NCI-H2029 treated with DMSO at 0.1 percent for 48 hours (cell line): Measurements from ENCODE around the gene EHD4.

Source experiments
- DNase-seq: peaks from one replicate; lab custom pipeline; 2025; lab: John Stamatoyannopoulos, UW

Gene EHD4

DNA sequence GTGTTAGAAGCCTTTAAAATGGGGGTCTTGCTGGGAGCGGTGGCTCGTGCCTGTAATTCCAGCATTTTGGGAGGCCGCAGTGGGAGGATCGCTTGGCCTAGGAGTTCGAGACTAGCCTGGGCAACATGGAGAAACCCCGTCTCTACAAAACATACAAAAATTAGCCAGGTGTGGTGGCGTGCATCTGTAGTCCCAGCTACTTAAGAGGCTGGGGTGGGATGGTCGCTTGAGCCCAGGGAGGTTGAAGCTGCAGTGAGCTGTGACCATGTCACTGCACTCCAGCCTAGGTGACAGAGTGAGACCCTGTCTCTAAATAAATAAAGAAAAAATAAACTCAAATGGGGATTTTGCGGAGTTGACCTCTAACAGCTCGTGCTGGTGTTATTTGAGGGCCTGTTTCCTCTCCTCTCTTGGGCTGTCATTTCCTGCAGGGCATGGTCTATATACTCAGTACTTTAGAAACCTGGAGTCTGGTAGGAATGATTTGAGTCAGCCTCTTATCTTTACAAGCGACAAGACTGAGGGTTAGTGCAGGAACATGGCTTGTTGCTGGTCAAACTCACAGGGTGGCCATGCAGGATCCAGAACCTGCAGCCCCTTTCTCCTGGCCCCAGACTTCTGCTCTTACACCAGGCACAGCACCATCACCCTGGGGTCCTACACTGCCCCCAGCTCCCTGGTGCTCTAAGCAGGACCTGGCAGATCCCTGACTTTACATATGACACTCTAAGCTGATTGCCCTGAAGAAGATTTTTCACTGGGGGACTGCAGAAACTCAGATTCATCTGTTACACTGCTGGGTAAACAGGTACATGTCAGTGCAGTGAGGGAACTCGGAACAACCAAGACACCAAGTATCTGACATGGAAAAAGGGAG is 15.1 kb downstream of the EHD4 start:
- no peak for DNase-seq

DNA sequence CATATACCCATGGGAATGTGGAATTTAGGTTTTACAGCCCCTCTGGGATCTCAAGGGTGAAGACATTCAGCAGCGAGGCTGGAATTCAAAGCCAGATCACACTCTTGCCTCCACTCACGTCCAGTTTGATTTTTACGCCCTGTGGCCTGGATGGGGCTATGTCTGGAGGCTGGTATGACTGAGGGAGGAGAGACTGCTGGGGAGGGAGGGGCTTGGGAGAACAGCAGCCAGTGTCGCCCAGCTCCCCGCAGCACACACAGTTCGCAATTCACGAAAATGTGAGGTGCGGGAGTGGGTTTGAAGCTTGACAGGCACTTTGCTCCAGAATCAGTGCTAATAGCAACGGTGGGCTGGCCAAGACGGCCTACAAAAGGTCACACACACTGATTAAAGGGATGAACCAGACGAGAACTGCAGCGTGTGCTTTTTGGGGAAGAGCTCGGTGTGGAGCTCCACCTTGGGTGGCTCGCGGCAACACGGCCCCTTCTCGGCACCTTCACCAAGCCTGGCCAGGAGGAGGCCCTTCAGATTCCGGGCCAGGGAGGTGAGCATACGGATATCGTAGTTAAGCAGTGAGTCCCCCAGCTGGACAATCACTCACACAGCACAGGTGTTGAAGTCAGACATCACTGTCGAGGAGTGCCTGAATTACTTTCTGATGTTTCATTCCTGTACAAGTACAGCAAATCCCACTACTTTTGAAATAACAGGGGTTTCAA is 16.4 kb downstream of the EHD4 start:
- DNase-seq: no peak

DNA sequence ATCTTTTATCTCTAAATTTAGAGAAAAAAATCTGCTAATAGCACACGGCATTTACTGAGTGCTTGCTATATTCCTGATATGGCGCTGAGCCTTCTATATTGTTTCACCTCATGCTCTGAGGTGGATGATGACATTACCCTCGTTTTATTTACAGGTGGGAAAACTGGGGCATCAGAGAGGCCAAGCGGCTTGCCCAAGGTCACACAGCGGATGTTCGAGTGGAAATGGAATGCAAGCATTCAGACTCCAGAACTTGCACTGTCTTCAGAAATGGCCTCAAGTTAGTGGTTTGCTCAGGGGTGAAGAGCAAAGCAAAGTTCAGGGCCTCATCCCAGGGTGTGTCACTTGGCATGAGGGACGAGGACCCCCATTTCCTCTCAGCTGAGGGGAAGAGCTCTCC is 17.3 kb downstream of the EHD4 start:
- no peak for DNase-seq

DNA sequence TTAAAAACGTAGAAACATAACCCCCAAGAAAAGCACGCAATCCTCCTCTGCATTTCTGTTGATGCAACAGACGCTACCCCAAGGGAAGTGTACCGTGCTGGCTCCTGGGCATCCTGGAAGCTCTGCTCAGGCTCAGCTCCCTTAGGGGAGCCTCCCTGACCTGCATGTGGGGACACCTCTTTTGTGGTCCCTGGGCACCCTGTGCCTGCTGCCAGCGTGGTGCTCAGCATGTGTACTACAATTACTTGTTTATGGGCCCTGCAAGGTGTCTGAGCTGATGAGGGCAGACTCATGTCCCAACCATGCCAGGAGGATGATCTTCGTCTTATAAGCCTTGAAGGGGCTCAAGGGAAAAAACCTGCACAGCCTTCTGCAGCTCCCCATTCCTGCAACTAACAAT is 18.3 kb downstream of the EHD4 start:
- DNase-seq: no peak

DNA sequence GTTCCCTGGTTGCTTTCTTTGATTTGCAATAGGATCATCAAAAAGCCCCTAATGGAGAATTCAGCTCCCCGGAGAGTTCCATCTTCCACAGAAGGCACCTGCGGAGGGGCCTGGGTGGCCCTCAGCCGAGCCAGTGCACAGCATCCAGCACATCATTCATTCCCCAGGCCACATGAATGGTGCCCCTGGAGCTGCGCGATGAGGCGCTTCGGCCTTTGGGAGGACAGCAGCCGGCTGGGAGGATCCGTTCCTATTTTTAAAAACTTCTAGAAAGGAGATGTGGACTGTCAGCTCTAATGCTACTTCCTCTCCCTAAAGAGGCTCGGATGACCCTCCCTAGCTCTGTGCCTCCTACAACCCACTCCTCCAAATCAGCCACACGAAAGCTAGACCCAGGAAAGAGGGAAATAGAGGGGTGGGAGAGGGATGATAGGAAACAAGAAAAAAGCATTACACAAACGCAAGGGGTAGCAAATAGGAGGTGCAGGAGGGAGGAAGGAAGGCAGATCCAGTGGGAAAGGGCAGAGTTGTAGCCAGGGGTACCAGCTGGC is 20.3 kb downstream of the EHD4 start:
- no peak for DNase-seq

DNA sequence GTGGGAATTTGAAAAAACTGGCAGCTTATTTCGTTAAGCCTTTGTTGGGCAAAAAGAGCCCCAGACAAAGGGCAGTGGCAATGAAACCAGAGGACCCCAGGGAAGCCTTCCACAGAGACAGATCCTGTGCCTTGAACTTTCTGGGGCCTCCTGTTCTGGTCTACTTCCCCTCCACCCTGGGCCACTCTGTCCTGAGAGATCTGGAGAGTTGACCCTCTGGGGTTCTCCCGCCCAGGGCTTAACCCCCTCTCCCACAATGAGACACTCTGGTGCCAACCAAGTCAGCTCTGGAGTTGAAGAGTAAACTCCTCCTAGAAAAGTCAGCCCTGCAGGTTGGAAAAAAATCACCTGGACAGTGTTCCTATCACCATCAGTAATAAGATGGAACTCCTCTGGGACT is 20.8 kb downstream of the EHD4 start:
- no peak for DNase-seq

DNA sequence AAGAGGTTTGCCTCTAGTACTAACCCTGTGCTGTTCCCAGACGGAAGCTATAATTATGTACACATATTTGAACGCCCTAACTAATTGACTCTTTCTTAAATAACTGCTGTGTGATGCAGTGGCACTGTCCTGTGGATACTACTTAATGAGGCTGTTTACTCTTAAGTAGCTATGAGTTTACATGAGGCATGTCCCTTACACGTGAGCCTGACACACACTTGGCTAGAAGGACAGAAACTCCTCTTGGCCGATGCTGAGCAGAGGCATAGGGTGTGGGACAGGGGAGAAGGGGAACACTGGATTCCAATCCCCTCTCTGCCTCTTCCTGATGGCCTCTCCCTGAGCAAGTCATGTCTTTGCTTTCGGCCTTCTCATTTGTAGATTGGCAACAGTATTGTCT is 21.9 kb downstream of the EHD4 start:
- no peak for DNase-seq

DNA sequence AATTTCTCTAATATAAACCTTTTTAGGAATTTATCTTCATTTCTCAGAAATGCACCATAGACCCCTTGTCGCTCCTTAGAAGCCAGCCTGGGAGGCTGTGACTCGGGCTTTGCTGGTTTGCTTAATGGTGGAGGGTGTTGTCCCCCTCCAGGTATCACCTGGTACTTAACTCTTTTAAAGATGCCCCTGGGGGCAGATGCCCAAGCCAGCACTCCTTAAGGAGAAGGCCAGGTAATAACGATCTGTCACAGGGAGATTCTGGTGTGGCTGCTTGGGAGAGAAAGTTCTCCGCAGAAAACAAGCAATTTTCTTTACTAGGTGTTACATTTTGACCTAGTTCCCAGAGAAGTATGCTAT is 22.3 kb downstream of the EHD4 start:
- no peak for DNase-seq

DNA sequence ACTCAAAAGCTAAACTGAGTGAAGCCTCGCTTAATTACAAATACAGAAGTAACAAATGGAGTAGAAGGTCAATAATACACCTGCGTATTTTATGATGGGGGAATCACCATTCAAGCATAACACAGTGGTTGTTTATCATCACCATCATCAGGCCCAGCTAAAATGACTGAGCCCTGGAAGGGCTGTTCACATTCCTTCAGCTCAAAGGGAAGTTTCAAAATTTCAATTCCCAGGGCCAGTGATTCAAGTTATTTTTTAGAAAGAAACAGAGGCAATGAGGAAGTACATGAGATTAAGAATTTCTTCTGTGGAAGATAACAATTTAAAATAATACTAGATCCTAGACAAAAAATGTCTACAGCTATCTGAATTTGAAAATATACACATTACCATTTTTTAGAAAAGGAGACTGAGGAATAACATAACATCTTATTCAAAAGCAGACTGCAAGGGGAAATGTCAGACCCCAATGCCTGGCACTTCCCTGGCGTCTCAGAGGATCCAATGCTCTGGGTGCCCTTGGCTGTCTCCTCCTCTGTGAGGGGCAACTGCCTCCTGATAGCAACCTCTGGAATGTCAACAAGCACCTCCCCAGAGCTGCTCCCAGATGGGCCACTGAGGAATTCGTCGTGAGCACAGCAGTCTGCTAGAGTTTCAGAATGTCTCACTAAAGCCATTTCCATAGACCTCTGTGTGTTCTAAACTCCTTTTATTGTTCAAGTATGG is 22.8 kb downstream of the EHD4 start:
- DNase-seq: no peak

DNA sequence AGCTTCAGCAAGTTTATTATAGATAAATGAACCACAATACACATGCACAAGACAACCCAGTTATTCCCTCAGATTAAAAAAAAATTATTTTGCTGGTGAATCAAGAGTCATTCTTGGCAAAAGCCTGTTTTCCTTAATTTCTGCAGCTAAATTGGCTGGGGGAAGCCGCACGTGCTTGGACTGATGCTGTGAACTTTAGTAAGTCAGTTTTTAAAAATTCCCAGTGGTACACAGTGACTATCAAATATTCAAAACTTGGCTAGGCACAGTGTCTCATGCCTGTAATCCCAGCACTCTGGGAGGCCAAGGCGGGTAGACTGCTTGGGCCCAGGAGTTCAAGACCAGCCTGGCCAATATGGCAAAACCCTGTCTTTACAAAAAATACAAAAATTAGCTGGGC is 23.9 kb downstream of the EHD4 start:
- DNase-seq: no peak

DNA sequence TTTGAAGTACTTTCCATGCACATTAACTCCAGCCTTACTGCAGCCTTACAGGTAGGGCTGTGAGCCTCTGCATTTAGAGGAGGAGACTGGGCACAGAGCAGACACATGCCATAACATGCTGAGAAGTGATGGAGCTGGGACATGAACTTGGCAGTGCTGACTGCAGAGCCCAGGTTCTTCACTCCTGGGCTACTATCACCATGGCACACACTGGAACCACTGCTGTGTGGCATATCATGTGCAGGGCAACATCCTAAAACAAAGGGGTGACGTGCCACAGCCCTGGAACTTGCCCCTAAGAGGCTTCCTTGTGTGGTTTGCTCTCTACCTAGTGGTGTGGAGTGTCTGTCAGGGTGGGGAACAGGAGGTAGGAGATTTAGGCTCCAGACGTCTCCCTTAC is 25.4 kb downstream of the EHD4 start:
- no peak for DNase-seq

DNA sequence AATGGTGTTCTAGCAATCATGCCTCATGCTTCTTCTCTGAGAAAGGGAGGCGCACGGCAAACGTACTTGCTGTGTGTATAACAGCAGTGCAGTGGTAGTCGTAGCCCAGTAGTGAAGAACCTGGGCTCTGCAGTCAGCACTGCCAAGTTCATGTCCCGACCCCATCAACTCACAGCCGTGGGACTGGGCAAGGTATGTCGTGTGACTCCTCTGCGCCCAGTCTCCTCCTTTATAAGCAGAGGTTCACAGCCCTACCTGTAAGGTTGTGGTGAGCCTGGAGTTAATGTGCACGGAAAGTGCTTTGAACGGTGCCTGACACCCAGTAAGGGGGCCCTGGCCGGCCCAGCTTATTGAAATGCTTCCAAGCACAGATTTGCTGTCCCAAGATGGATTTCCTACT is 26.6 kb downstream of the EHD4 start:
- DNase-seq: no peak

DNA sequence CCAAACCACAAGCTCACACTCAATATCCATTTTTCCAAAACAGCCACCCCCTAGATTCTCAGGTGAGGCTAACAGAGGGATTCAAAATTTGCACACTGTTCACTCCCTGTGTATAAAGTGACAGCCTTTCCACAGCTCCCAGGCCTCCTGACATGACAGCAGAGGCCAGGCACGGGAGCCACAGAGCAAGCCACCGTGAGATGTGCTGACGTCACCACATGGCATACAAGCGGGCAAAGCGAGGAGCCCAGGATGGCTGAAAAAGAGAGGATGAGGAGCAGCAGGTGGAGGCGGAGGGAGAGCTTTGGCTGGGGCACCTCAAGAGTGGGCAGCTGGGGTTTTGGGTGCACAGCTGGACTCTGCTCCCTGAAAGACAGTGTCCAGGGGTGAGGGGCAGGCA is 27.1 kb downstream of the EHD4 start:
- no peak for DNase-seq

DNA sequence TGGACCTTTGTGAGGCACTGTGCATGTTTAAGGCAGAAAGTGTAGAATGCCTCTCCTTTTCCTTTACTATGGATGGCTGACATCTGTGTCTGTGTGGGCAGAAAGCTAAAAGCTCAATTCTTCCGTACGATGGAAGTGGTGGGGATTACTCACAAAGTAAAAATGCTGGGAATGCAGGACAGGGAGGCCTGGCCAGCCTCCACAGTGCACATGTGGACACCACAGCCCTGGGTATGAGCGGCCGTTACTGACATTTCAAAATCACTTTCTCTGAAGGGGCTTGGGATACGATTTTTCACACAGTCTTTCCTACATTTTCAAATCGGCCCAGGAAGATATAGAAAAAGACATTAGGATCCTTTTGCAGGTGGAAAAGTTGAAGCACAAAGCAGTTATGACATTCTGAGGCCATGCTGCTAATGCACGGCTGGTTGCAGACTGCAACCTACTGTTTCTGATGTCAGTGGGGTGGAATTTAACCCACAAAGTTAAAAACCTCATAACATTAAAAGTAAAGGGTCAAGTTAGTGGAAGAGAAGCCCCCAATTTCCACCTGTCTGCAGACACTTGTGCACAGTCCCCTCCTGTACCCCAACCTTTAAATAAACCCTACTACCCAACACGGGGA is 27.9 kb downstream of the EHD4 start:
- DNase-seq: no peak

DNA sequence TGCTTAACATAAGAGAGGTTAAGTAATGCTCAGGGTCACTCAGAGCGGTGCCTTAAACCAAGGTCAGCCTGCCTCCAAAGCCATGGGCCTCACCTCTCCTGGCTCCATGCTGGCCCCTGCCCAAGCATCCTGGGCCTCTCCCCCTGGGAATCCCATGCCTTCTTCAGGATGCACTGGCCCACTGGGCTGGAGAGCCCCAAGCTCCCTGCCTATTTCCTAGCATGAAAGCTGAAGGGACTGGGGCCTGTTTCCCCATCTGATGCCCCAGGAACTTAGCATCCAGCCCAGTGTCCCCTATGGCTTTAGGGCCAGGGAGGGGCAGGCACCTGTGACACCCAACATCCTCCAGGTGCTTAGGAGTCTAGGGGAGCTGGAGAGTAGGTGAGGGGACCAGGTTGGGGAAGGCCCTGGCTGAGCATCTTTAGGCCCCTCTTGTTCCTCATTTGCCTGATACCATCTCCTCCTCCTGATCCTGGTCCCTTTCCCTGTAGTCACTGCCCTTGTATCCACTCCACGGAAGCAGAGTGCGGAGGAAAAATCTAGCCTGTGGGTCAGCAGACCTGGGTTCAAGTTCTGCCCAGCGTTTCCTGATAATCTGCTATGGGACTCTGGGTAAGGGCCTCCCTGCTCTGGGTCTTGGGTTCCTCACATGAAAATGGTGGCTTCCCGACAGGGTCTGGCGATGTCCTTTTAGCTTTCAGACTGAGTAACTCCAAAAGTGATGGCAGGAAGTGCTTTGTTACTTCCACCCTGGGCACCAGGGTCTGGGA is 28.6 kb downstream of the EHD4 start:
- DNase-seq: no peak

DNA sequence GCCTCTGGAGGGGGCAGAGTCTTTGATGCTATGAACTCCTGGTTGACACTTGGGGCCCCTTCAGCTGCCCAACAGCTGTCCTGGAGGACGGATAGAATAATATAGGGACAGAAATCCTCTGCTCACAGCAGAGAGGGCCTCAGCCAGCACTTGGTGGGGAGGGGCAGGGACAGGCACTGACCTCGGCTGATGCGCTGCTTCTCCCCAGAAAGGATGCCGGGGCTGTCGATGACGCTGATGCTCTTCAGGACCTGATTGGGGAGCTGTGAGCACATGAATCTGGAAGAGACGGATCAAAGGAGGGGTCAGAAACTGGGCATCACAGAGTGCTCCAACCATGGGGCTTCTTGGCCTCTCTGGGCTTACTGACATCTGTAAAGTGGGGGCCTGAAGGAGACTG is 29.5 kb downstream of the EHD4 start:
- DNase-seq: no peak

DNA sequence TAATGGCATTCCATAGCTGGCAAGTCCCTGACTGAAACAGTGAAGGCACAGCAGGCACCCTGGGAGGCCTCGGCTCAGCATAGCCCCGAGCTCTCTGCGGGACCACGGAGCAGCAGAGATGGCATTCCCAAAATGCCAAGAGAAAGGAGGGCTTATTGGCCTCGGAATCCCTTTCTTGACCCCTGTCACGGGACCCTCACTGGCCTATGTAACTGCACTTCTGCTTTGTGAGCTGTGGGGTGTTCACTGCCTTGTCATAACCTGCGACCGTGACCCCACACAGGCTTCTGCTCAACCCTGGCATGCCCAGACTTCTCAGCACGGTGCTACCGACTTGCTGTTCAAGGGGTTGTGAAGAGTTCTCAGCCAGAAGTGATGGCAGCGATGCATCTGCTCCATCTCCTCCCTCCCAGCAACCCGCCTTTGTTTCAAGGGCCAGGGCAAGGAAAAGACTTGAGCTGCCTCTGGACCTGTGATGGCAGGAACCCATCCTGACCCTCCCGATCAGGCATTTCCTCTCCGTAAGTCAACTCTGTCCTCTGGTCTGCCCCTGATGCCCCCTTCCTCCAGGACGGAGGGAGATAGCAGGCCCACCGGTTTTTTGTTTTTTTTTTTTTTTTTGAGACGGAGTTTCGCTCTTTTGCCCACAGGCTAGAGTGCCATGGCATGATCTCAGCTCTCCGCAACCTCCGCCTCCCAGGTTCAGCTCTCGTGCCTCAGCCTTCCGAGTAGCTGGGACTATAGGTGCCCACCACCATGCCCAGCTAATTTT is 30.5 kb downstream of the EHD4 start:
- DNase-seq: no peak

DNA sequence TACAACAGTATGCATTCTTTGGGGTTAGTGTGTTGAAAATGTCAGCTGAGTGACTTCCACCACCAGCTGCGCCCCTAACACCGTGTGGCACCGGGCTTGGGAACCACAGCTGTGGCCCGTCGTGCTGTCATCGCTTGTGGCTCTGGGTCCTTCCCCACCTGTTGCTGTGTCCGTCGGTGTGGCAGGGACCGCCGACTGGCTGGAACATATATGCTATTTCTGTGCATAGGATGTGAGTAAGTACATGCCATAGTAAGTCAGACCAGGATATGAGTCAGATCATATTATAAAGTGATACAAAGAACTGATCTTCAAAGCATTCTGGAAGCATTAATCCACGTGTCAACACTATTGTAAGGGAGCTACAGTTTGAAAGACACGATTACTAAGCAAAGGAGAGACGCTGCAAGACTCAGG is 31.9 kb downstream of the EHD4 start:
- no peak for DNase-seq

DNA sequence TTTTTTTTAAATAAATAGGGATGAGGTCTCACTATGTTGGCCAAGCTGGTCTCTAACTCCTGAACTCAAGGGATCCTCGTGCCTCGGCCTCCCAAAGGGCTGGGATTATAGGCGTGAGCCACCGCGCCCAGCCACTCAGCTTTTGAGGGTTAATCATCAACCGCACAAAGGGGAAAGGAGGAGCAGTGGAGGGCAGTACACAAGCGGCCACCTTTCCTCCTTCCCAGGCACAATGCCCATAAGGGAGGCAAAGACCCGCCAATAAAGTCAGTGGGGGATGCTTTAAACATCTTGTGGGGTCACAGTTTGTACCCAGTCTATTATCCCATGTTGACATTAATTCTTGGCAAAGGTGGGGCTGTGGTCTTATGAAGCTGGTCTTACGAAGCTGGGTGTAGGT is 32.4 kb downstream of the EHD4 start:
- DNase-seq: no peak

DNA sequence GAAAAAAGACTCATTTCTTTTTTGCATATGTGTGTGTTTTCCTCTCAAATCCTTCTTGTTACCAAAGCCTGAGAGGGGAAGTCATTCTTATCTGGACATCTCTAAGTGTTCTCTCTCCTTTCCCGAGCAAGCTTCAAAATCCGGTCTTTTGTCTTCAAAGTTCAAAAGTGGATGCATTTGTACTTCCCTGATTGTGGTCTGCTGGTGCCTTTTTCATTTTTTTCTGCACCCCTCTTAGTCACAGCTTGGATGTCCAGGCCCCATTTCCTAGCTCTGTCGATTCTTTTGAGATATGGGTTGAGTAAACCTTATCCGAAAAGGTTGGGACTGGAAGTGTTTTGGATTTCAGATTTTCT is 34.8 kb downstream of the EHD4 start:
- DNase-seq: no peak
